Measurements from ENCODE around the gene SLC28A1.
A peak's percentile ranks its signal among the peaks of the same experiment; 100 is the strongest.
"Not testable (repeated sequence)": the region's sequence is repeated elsewhere in the genome, so short reads cannot be mapped to it uniquely, and the experiment has no call there.

SLC28A1 gene

GRCh38 chr15:84983294-84983693 lies 98.8 kb downstream of the SLC28A1 start:
- FAIRE-seq (no peak), DNase-seq (ENCODE audit: extremely low spot score, insufficient read length, low read depth) (no peak)

- no peak for FAIRE-seq
- no peak for DNase-seq (ENCODE audit: extremely low spot score, insufficient read length, low read depth)
Observed at GRCh38 chr15:84983711-84984110, 99.2 kb downstream of the SLC28A1 start.

GRCh38 chr15:84985158-84985557 lies 100.7 kb downstream of the SLC28A1 start:
- DNase-seq (ENCODE audit: extremely low spot score, insufficient read length, low read depth) (no peak), FAIRE-seq (no peak)

- not testable (repeated sequence) for FAIRE-seq; DNase-seq (ENCODE audit: extremely low spot score, insufficient read length, low read depth)
Observed at GRCh38 chr15:84987351-84987750, 102.9 kb downstream of the SLC28A1 start.

GRCh38 chr15:84987949-84988624 lies 103.6 kb downstream of the SLC28A1 start:
- FAIRE-seq: peak; percentile 77
- no peak for DNase-seq (ENCODE audit: extremely low spot score, insufficient read length, low read depth)

GRCh38 chr15:84988909-84989644 lies 104.6 kb downstream of the SLC28A1 start:
- no peak for FAIRE-seq
- no peak for DNase-seq (ENCODE audit: extremely low spot score, insufficient read length, low read depth)

GRCh38 chr15:84990507-84990906 lies 106.0 kb downstream of the SLC28A1 start:
- DNase-seq (ENCODE audit: extremely low spot score, insufficient read length, low read depth) (no peak), FAIRE-seq (no peak)

GRCh38 chr15:84991014-84991712 lies 106.7 kb downstream of the SLC28A1 start:
- FAIRE-seq (no peak), DNase-seq (ENCODE audit: extremely low spot score, insufficient read length, low read depth) (no peak)

- DNase-seq (ENCODE audit: extremely low spot score, insufficient read length, low read depth) (no peak), FAIRE-seq (no peak)
Observed at GRCh38 chr15:84992157-84992944, 107.9 kb downstream of the SLC28A1 start.
